H9 (cell line): ENCODE results near the gene ALB. TPM values are rescaled to one million over a fixed set of nuclear protein-coding genes. Genes with fewer than 3 reads are reported as not detected.

ENCODE experiments used
- DNase-seq: peaks from one replicate; pipeline ENCODE4 v3.0.0-alpha.2; 2017
- H2AFZ ChIP-seq: one replicate; pipeline ENCODE4 v1.6.1; 2013; ENCODE audit warnings: mild to moderate bottlenecking, low read length, control low read depth, moderate library complexity
- H2AK5ac ChIP-seq: 2 replicates; pipeline ENCODE4 v1.6.1; 2013; ENCODE audit warnings: low read length, control low read depth, mixed read lengths; ENCODE audit not compliant: insufficient read length
- H2BK120ac ChIP-seq: one replicate; pipeline ENCODE4 v1.6.1; 2013; ENCODE audit warnings: low read depth, mild to moderate bottlenecking, low read length, control low read depth, inconsistent platforms; ENCODE audit not compliant: poor library complexity, severe bottlenecking
- H2BK12ac ChIP-seq: 2 replicates; pipeline ENCODE4 v1.6.1; 2013; ENCODE audit warnings: low read length, control low read depth, mixed read lengths, low read depth; ENCODE audit not compliant: insufficient read length
- H2BK15ac ChIP-seq: 2 replicates; pipeline ENCODE4 v1.6.1; 2013; ENCODE audit warnings: low read depth, low read length, control low read depth
- H2BK20ac ChIP-seq: one replicate; pipeline ENCODE4 v1.6.1; 2013; ENCODE audit warnings: low read depth, mild to moderate bottlenecking, low read length, control low read depth, inconsistent platforms; ENCODE audit not compliant: poor library complexity, severe bottlenecking
- H2BK5ac ChIP-seq: 2 replicates; pipeline ENCODE4 v1.6.1; 2013; ENCODE audit warnings: low read length, control low read depth, mixed read lengths; ENCODE audit not compliant: insufficient read length
- H3K14ac ChIP-seq: 2 replicates; pipeline ENCODE4 v1.6.1; 2013; ENCODE audit warnings: low read length, control low read depth; ENCODE audit not compliant: insufficient read depth
- H3K18ac ChIP-seq: 2 replicates; pipeline ENCODE4 v1.6.1; 2013; ENCODE audit warnings: low read depth, mild to moderate bottlenecking, mixed read lengths, low read length, control low read depth; ENCODE audit not compliant: insufficient read length
- H3K23ac ChIP-seq: 2 replicates; pipeline ENCODE4 v1.6.1; 2013; ENCODE audit warnings: low read length, control low read depth, mixed read lengths, low read depth; ENCODE audit not compliant: insufficient read length
- H3K23me2 ChIP-seq: 2 replicates; pipeline ENCODE4 v1.6.1; 2013; ENCODE audit warnings: low read depth, mild to moderate bottlenecking, mixed read lengths, low read length, control low read depth; ENCODE audit not compliant: insufficient read length, poor library complexity, severe bottlenecking
- H3K27ac ChIP-seq: 2 replicates; pipeline ENCODE4 v1.5.1; 2013; ENCODE audit warnings: low read length, control low read depth, mixed read lengths, low read depth; ENCODE audit not compliant: insufficient read length
- H3K27me3 ChIP-seq: 2 replicates; pipeline ENCODE4 v1.6.1; 2013; ENCODE audit warnings: low read length, control low read depth, inconsistent platforms; ENCODE audit not compliant: insufficient read depth
- H3K4ac ChIP-seq: 2 replicates; pipeline ENCODE4 v1.6.1; 2013; ENCODE audit warnings: low read depth, mild to moderate bottlenecking, control low read depth, inconsistent platforms, low read length, moderate library complexity
- H3K4me1 ChIP-seq: 2 replicates; pipeline ENCODE4 v1.6.1; 2013; ENCODE audit warnings: low read length, control low read depth, inconsistent platforms; ENCODE audit not compliant: insufficient read depth
- H3K4me2 ChIP-seq: 2 replicates; pipeline ENCODE4 v1.6.1; 2013; ENCODE audit warnings: low read length, control low read depth, mixed read lengths; ENCODE audit not compliant: insufficient read length, insufficient read depth
- H3K56ac ChIP-seq: 2 replicates; pipeline ENCODE4 v1.6.1; 2013; ENCODE audit warnings: low read depth, mild to moderate bottlenecking, mixed read lengths, low read length, control low read depth; ENCODE audit not compliant: insufficient read length
- H3K79me1 ChIP-seq: 2 replicates; pipeline ENCODE4 v1.6.1; 2013; ENCODE audit warnings: low read depth, mild to moderate bottlenecking, moderate library complexity, low read length, control low read depth, inconsistent platforms; ENCODE audit not compliant: insufficient read depth, poor library complexity, severe bottlenecking
- H3K79me2 ChIP-seq: 2 replicates; pipeline ENCODE4 v1.6.1; 2013; ENCODE audit warnings: low read length, control low read depth, inconsistent platforms; ENCODE audit not compliant: insufficient read depth
- H3K9ac ChIP-seq: 2 replicates; pipeline ENCODE4 v1.6.1; 2013; ENCODE audit warnings: low read length, control low read depth, mixed read lengths; ENCODE audit not compliant: insufficient read length; ENCODE audit errors: extremely low read depth
- H3K9me3 ChIP-seq: one replicate; pipeline ENCODE4 v1.6.1; 2013; ENCODE audit warnings: low read depth, low read length, inconsistent platforms; ENCODE audit not compliant: control insufficient read depth
- H3T11ph ChIP-seq: one replicate; pipeline ENCODE4 v1.6.1; 2013; ENCODE audit warnings: mild to moderate bottlenecking, low read length, control low read depth, inconsistent platforms
- H4K20me1 ChIP-seq: one replicate; pipeline ENCODE4 v1.6.1; 2013; ENCODE audit not compliant: control insufficient read depth, insufficient read length, insufficient read depth
- H4K5ac ChIP-seq: 2 replicates; pipeline ENCODE4 v1.6.1; 2013; ENCODE audit warnings: low read depth, mild to moderate bottlenecking, mixed read lengths, low read length, control low read depth; ENCODE audit not compliant: insufficient read length
- H4K8ac ChIP-seq: replicated peaks from 2 replicates; pipeline ENCODE4 v1.6.1; 2013; ENCODE audit warnings: low read length, control low read depth, mixed read lengths, low read depth; ENCODE audit not compliant: insufficient read length
- H4K91ac ChIP-seq: 2 replicates; pipeline ENCODE4 v1.6.1; 2013; ENCODE audit warnings: low read depth, mild to moderate bottlenecking, moderate library complexity, mixed read lengths, low read length, control low read depth; ENCODE audit not compliant: insufficient read length
- H3K27ac Mint-ChIP-seq, 3 experiments: 2 replicates in 2 of 3; 3 replicates in 1 of 3; pipeline ENCODE4 v1.8.0; 2020 to 2021; ENCODE audit warnings: mixed read lengths in 3 of 3, mild to moderate bottlenecking in 1 of 3, moderate library complexity in 1 of 3
- H3K27me3 Mint-ChIP-seq: 2 replicates; pipeline ENCODE4 v1.8.0; 2021; ENCODE audit warnings: low read depth, mild to moderate bottlenecking, moderate library complexity, mixed read lengths
- H3K36me3 Mint-ChIP-seq, 3 experiments: 2 replicates in 2 of 3; 3 replicates in 1 of 3; pipeline ENCODE4 v1.8.0; 2020 to 2021; ENCODE audit warnings: low read depth in 3 of 3, mixed read lengths in 3 of 3; ENCODE audit not compliant: insufficient read depth in 1 of 3
- H3K4me1 Mint-ChIP-seq, 2 experiments: 2 replicates each; pipeline ENCODE4 v1.8.0; 2020; ENCODE audit warnings: mixed read lengths in 2 of 2
- H3K4me3 Mint-ChIP-seq, 2 experiments: 2 replicates in 1 of 2; 3 replicates in 1 of 2; pipeline ENCODE4 v1.8.0; 2020 to 2021; ENCODE audit warnings: mild to moderate bottlenecking in 2 of 2, mixed read lengths in 2 of 2, moderate library complexity in 1 of 2
- H3K9me3 Mint-ChIP-seq, 2 experiments: 2 replicates in 1 of 2; 3 replicates in 1 of 2; pipeline ENCODE4 v1.8.0; 2020; ENCODE audit warnings: mild to moderate bottlenecking in 2 of 2, mixed read lengths in 2 of 2, moderate library complexity in 1 of 2
- total RNA-seq: library from RNA; stranded (reverse); gene quantifications from 2 replicates; pipeline ENCODE4 v1.2.1, GENCODE V29; 2021
- TF ChIP-seq, protein P1 (sequence below): fragments of 200-600 bp; sonication (generic); conservative IDR thresholded peaks from 3 replicates; pipeline ENCODE4 v1.8.0; 2021; ENCODE audit warnings: antibody characterized with exemption, mild to moderate bottlenecking

The ALB gene
- total RNA-seq, 1 experiment from 2014 or later = not detected

DNA sequence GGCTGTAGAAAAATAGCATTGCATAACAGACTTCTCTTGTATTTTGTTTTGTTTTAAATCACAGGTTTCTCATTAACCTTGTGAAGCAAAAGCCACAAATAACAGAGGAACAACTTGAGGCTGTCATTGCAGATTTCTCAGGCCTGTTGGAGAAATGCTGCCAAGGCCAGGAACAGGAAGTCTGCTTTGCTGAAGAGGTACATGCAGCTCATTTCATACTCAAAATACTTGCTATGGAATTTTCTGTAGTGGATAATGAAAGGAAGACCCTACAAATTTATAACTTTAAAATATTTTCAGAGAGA, 49.6 kb downstream of the ALB start:
- Histone ChIP-seq H4K5ac (no peak overlapping the region), H3K9me3 (no peaks in the 10 kb centered on the region), H3K14ac (no peak overlapping the region), H3K18ac (no peak overlapping the region), H3K4me1 (peaks cover 15% of the 10 kb centered on the region; the same call in 1 of the 2 replicates), H3K27ac (peak overlapping the region; percentile 92), H3K23ac (no peak overlapping the region), H3K4me2 (peak overlapping the region; percentile 78), H3K23me2 (peaks cover 3% of the 10 kb centered on the region), H4K91ac (no peak overlapping the region), H4K8ac (no peak overlapping the region), H2AFZ (no peak overlapping the region), H3K79me1 (no peaks in the 10 kb centered on the region), H3K56ac (peak overlapping the region; percentile 92), H2BK5ac (peak overlapping the region; percentile 19), H2BK20ac (peak overlapping the region; percentile 45), H2BK120ac (no peak overlapping the region), H2AK5ac (no peak overlapping the region), H3K4ac (no peak overlapping the region), H3T11ph (no peak overlapping the region), H3K27me3 (no peaks in the 10 kb centered on the region), H3K79me2 (no peaks in the 10 kb centered on the region), H4K20me1 (no peaks in the 10 kb centered on the region), H3K9ac (no peak overlapping the region), H2BK15ac (no peak overlapping the region), H2BK12ac (no peak overlapping the region)
- TF ChIP-seq, protein P1, sequence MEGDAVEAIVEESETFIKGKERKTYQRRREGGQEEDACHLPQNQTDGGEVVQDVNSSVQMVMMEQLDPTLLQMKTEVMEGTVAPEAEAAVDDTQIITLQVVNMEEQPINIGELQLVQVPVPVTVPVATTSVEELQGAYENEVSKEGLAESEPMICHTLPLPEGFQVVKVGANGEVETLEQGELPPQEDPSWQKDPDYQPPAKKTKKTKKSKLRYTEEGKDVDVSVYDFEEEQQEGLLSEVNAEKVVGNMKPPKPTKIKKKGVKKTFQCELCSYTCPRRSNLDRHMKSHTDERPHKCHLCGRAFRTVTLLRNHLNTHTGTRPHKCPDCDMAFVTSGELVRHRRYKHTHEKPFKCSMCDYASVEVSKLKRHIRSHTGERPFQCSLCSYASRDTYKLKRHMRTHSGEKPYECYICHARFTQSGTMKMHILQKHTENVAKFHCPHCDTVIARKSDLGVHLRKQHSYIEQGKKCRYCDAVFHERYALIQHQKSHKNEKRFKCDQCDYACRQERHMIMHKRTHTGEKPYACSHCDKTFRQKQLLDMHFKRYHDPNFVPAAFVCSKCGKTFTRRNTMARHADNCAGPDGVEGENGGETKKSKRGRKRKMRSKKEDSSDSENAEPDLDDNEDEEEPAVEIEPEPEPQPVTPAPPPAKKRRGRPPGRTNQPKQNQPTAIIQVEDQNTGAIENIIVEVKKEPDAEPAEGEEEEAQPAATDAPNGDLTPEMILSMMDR = no peak
- H3K27me3 Mint-ChIP-seq = no peaks in the 10 kb centered on the region
- peaks cover 10 to 17% (median 16%) of the 10 kb centered on the region in 3 experiments for H3K36me3 Mint-ChIP-seq
- peak overlapping the region in 1 of 2 experiments; percentile 44; a peak in 1 of 5 replicates for H3K4me3 Mint-ChIP-seq
- no peak for DNase-seq
- peaks cover 50 to 52% of the 10 kb centered on the region in 2 experiments for H3K4me1 Mint-ChIP-seq
- H3K27ac Mint-ChIP-seq = peak overlapping the region; percentile 90 to 95 (median 93); a peak in 6 of 7 replicates
- H3K9me3 Mint-ChIP-seq = peaks cover 0 to 3% of the 10 kb centered on the region in 2 experiments; a peak in 2 of 5 replicates
